ENCODE measurements around the gene PRKAG2.

Gene PRKAG2

DNA sequence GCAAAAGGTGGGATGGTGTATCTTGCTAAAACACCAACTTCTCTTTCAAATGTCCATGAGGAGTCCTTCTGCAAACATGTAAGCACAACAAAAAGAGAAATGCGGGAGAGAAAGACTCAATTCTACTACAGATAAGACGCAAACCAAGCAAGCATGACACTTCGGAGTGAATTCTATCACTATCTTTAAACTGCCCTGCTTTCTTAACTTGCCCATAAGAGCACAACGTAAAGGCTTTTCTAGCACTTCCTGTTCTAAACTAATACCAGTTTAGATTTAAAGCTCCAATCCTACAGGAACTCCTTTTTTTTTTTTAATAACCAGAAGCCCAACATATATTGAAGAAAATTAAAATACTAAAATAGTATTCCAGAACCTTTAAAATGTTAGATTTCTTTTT, 365.6 kb downstream of the PRKAG2 start:
- no peak for TF ChIP-seq RAD21 (IDR thresholded peaks at IDR 0.05; ENCODE audit: low read depth)
- no peak for TF ChIP-seq TEAD4 (IDR thresholded peaks at IDR 0.05)
- no peak for TF ChIP-seq EP300 (IDR thresholded peaks at IDR 0.05; ENCODE audit: borderline replicate concordance)
- no peak for TF ChIP-seq TCF12 (IDR thresholded peaks at IDR 0.05; ENCODE audit: low read depth)
- no peak for TF ChIP-seq ZBTB7A (IDR thresholded peaks at IDR 0.05; ENCODE audit: low read depth)
- no peak for TF ChIP-seq NFIC (IDR thresholded peaks at IDR 0.05)

DNA sequence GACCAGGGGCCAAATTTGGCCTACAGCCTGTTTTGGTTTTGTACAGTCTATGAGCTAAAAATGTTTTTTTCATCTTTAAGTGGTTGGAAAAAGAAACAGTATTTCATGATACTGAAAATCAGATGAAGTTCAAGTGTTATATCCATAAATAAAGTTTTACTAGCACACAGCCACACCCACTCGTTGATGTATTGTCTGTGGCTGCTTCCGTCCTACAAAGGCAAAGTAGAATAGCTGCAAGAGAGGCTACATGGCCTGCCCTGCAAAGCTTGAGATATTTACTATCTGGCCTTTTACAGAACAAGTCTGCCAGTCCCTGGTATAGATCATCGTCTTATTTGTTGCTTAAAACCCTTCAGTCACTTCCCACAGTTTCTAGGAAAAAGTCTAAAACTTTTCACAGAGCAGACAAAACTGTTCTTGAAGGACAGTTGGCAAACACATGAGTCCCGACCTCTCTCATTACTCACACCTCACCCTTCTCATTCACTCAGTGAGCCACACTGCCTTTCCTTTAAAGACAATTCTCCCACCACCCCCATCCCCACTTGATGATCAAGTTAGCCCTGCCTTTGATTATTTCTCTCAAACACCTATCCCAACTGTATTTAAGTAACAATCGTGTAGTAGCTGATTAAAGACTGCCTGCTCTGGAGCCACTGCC, 367.1 kb downstream of the PRKAG2 start:
- TF ChIP-seq, protein P1, sequence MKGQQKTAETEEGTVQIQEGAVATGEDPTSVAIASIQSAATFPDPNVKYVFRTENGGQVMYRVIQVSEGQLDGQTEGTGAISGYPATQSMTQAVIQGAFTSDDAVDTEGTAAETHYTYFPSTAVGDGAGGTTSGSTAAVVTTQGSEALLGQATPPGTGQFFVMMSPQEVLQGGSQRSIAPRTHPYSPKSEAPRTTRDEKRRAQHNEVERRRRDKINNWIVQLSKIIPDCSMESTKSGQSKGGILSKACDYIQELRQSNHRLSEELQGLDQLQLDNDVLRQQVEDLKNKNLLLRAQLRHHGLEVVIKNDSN (IDR thresholded peaks at IDR 0.05), result no peak

DNA sequence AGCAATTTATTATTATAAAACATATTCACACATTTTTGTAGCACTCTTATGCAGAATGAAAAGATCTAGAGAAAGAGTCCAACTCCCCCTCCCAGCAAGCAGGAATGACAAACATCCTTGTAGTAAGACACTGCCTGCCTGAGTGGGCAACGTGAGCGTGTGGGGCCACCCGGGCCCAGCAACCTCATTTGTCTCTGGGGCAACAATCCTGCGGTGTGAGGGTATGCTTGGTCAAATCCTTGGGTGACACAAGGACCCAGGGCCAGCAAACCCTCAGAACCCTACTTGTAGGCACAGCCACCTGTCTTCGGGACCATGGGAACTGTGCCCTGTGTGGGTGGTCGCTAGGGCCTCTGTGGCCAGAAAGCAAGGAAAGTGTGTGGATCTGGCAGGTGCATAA, 367.9 kb downstream of the PRKAG2 start:
- TF ChIP-seq, protein P2, sequence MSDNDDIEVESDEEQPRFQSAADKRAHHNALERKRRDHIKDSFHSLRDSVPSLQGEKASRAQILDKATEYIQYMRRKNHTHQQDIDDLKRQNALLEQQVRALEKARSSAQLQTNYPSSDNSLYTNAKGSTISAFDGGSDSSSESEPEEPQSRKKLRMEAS (IDR thresholded peaks at IDR 0.05), result no peak
- TF ChIP-seq NFIC (IDR thresholded peaks at IDR 0.05), result no peak
- no peak for TF ChIP-seq RAD21 (IDR thresholded peaks at IDR 0.05; ENCODE audit: low read depth)
- TF ChIP-seq, protein P1 (IDR thresholded peaks at IDR 0.05), result no peak
- TF ChIP-seq TEAD4 (IDR thresholded peaks at IDR 0.05), result no peak
- TF ChIP-seq FOXM1 (IDR thresholded peaks at IDR 0.05; ENCODE audit: borderline replicate concordance, low read depth), result no peak
- TF ChIP-seq, protein P3, sequence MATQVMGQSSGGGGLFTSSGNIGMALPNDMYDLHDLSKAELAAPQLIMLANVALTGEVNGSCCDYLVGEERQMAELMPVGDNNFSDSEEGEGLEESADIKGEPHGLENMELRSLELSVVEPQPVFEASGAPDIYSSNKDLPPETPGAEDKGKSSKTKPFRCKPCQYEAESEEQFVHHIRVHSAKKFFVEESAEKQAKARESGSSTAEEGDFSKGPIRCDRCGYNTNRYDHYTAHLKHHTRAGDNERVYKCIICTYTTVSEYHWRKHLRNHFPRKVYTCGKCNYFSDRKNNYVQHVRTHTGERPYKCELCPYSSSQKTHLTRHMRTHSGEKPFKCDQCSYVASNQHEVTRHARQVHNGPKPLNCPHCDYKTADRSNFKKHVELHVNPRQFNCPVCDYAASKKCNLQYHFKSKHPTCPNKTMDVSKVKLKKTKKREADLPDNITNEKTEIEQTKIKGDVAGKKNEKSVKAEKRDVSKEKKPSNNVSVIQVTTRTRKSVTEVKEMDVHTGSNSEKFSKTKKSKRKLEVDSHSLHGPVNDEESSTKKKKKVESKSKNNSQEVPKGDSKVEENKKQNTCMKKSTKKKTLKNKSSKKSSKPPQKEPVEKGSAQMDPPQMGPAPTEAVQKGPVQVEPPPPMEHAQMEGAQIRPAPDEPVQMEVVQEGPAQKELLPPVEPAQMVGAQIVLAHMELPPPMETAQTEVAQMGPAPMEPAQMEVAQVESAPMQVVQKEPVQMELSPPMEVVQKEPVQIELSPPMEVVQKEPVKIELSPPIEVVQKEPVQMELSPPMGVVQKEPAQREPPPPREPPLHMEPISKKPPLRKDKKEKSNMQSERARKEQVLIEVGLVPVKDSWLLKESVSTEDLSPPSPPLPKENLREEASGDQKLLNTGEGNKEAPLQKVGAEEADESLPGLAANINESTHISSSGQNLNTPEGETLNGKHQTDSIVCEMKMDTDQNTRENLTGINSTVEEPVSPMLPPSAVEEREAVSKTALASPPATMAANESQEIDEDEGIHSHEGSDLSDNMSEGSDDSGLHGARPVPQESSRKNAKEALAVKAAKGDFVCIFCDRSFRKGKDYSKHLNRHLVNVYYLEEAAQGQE (IDR thresholded peaks at IDR 0.05; ENCODE audit: low read depth), result no peak
- TF ChIP-seq EP300 (IDR thresholded peaks at IDR 0.05; ENCODE audit: borderline replicate concordance), result no peak
- no peak for TF ChIP-seq EGR1 (IDR thresholded peaks at IDR 0.05)
- no peak for TF ChIP-seq CEBPB (IDR thresholded peaks at IDR 0.05)
- no peak for TF ChIP-seq CREB1 (IDR thresholded peaks at IDR 0.05; ENCODE audit: low read depth)
- no peak for TF ChIP-seq ZBTB7A (IDR thresholded peaks at IDR 0.05; ENCODE audit: low read depth)
- no peak for TF ChIP-seq TCF12 (IDR thresholded peaks at IDR 0.05; ENCODE audit: low read depth)
- TF ChIP-seq YY1 (IDR thresholded peaks at IDR 0.05; ENCODE audit: low read depth), result no peak

DNA sequence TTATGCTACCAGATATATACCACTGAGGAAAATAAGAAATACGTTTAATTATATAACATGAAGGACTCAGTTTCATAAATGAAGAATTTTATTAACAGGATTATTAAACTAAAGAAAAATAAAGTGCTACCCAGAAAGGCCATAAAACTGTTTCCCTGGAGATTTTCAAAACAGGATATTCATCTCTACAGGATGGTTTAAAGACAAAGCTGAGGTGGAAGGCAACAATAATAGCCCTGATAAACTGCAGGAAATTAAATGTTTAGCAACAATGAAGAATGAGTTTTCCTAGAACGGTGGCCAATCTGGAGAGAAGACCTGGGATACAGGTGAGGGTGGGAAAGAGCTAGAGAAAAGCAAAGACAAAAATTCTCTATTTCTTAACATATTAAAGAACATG, 369.1 kb downstream of the PRKAG2 start:
- TF ChIP-seq ZBTB7A (IDR thresholded peaks at IDR 0.05; ENCODE audit: low read depth) (no peak), EGR1 (IDR thresholded peaks at IDR 0.05) (no peak)

DNA sequence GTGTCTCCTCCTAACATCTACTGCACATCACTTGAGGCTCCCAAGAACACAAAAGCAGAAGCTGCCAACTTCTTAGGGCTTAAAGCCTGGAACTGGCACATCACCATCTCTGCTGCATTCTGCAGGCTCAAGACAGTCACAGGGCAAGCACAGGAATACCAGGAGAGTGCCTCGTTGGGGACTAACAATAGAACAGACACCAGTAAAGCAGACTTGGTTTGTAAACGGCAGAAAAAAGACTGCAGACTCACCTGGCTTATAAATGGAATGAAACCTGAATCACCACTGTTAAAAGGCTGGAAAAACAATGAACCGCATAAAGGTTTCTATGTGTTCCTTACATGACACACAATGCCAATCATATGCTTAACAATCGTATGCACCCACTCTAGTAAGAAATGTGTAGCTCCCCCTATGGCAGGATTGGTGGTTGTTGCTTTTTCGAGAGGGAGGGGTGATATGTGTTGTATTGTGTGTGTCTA, 370.0 kb downstream of the PRKAG2 start:
- no peak for TF ChIP-seq CEBPB (IDR thresholded peaks at IDR 0.05)
- TF ChIP-seq TEAD4 (IDR thresholded peaks at IDR 0.05), result no peak
- TF ChIP-seq, protein P1 (IDR thresholded peaks at IDR 0.05), result no peak
- TF ChIP-seq TAF1 (IDR thresholded peaks at IDR 0.05; ENCODE audit: low read depth), result no peak
